DMS153 (cell line): Measurements from ENCODE around the gene RPS15A.
"Not testable (repeated sequence)": the region's sequence is repeated elsewhere in the genome, so short reads cannot be mapped to it uniquely, and the experiment has no call there.

ENCODE experiments used
- DNase-seq: peaks from one replicate; lab custom pipeline; 2025; lab: John Stamatoyannopoulos, UW

The RPS15A gene

GRCh38 chr16:18742870-18743269 lies 47.3 kb downstream of the RPS15A start:
- not testable (repeated sequence) for DNase-seq

DNA sequence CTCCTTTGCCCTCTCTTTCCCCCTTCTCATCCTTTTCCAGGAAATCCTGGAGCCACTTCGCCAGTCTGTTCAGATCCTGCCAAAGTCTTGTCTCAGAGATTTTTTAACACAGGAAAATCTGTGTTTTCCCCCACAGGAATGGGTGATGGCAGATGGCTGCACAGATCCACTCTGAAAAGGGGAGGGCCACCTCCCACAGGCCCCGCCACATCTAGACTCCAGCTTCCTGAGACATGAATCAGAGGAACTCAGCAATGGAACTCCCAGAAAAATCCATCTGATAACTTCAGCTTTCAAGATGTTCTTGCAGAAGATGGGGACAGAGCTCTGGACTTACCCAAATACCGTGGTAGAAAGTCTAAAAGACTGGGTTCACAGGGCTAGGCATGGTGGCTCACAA lies 50.1 kb downstream of the RPS15A start:
- DNase-seq, result not testable (repeated sequence)

- not testable (repeated sequence) for DNase-seq
Observed at GRCh38 chr16:18738768-18739167, 51.4 kb downstream of the RPS15A start.

DNA sequence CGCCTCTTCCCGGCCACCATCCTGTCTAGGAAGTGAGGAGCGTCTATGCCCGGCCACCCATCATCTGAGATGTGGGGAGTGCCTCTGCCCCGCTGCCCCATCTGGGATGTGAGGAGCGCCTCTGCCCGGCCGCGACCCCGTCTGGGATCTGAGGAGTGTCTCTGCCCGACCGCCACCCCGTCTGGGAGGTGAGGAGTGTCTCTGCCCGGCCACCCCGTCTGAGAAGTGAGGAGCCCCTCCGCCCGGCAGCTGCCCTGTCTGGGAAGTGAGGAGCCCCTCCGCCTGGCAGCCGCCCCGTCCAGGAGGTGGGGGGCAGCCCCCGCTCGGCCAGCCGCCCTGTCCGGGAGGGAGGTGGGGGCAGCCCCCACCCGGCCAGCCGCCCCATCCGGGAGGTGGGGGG lies 55.9 kb downstream of the RPS15A start:
- DNase-seq, result not testable (repeated sequence)
